ENCODE results near the gene PYGL. TPM values are rescaled to one million over a fixed set of nuclear protein-coding genes. Genes with fewer than 3 reads are reported as not detected.

PYGL gene
- total RNA-seq, 2 experiments from 2014 or later: 1.6 to 1.7 TPM

DNA sequence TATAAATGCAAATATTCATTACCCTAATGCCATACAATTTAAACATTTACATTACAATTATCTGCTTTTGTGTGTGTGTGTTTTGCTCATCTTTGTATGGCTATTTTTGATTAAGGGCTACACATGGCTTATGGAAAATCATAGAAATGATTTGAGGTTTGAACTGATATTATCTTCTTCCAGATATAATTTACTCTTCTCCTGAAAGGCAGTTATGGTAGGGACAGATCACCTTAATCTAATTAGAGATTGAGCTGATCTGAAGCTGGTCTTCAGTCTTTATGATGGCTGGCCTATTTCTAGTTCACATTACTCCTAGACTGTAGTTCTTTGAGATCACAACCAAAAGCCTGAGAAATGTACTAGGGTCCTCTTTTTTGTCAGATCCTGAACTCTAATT, 56.8 kb downstream of the PYGL start:
- no peaks in the 10 kb centered on the region for H3K4me1 Mint-ChIP-seq (ENCODE audit: low read depth)
- POLR2A ChIA-PET: interaction anchor here (0.7 kb wide), 1 partner anchor 570 kb away, joined by 3 read pairs; no protein-coding TSS in a partner anchor

DNA sequence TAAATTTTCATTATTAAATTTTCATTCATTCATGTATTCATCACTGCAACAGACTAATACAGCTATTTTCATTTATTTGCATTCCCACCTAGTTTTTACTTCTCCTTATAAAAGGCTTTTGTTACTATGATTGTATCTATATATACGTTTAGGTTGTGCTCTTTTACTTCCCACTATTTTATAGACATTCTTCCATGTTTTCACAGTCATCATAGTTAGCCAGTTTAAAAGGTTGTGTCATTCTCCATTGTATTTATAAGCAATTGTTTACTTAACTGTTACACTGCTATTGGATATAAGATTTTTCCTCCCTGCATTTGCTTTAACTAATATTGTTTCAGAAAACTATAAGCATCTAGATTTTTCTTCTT, 60.5 kb downstream of the PYGL start:
- Mint-ChIP-seq H3K27ac (no peak overlapping the region), H3K4me1 (ENCODE audit: low read depth) (no peaks in the 10 kb centered on the region), H3K4me3 (no peak overlapping the region), H3K36me3 (ENCODE audit: low read depth) (no peaks in the 10 kb centered on the region), H3K27me3 (peaks cover 30% of the 10 kb centered on the region), H3K9me3 (no peaks in the 10 kb centered on the region)
- ChIA-PET POLR2A (no interaction called here), CTCF (interaction anchor here (1.4 to 1.8 kb wide), 3 partner anchors 23 to 106 kb away, joined by 3 to 5 read pairs (median 4); no protein-coding TSS in a partner anchor)
- intact Hi-C loops (cut with micrococcal nuclease): no loop called here
- DNase-seq (no peak), ATAC-seq (no peak)
- TF ChIP-seq, protein P1, sequence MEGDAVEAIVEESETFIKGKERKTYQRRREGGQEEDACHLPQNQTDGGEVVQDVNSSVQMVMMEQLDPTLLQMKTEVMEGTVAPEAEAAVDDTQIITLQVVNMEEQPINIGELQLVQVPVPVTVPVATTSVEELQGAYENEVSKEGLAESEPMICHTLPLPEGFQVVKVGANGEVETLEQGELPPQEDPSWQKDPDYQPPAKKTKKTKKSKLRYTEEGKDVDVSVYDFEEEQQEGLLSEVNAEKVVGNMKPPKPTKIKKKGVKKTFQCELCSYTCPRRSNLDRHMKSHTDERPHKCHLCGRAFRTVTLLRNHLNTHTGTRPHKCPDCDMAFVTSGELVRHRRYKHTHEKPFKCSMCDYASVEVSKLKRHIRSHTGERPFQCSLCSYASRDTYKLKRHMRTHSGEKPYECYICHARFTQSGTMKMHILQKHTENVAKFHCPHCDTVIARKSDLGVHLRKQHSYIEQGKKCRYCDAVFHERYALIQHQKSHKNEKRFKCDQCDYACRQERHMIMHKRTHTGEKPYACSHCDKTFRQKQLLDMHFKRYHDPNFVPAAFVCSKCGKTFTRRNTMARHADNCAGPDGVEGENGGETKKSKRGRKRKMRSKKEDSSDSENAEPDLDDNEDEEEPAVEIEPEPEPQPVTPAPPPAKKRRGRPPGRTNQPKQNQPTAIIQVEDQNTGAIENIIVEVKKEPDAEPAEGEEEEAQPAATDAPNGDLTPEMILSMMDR (IDR thresholded peaks at IDR 0.05): no peak

More for the DNA sequence above, 56.8 kb downstream of the PYGL start:
- Mint-ChIP-seq H3K9me3 (no peaks in the 10 kb centered on the region), H3K36me3 (ENCODE audit: low read depth) (no peaks in the 10 kb centered on the region), H3K27ac (no peak overlapping the region), H3K4me3 (no peak overlapping the region), H3K27me3 (peaks cover 21% of the 10 kb centered on the region)
- CTCF ChIA-PET: no interaction called here
- DNase-seq (no peak), ATAC-seq (no peak)
- intact Hi-C loops (cut with micrococcal nuclease): no loop called here
- TF ChIP-seq, protein P1 (IDR thresholded peaks at IDR 0.05): no peak

DNA sequence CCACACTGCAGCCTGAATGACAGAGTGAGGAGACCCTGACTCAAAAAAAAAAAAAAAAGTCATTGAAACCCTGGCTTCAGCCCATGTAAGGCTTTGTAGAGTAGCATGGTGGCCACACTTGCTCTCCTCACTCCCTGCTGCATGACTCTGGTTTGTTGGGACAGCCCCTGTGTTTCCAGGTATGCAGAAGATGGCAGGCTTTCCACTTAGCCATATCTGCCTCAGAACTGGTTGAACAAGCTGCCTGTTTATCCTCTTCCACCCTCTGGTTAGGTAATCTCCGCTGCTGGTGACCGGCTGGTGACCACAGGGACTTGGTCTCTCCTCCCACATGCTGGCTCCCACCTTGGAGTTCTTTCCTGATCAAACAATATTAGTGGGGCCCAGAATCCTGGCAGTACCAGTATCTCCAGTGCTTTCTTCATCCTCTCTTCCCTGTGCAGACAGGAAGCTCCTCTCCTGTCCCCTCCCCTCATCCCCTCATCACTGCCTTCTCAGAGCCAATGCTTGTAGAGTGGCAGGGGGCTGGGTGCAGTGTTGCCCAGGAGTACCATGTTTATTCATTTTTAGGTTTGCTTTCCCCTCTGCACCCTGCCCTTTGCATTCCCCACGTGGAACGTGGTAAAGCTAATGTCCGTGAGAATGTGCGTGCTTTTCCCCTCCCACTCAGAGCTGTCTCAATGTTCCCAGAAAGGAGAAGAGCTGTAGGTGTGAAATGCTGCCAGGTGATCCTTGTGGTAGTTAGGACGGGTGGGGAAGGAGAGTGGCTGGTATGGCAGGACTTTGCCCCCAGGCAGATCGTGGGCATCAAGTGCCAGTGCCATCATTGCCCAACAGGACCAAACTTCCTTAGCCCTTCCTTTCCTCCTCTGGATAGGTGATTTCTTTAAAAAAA, 61.1 kb downstream of the PYGL start:
- ATAC-seq: peak; percentile 24
- TF ChIP-seq, protein P1 (IDR thresholded peaks at IDR 0.05): no peak
- Mint-ChIP-seq H3K27me3 (peaks cover 32% of the 10 kb centered on the region), H3K9me3 (no peaks in the 10 kb centered on the region), H3K4me1 (ENCODE audit: low read depth) (no peaks in the 10 kb centered on the region), H3K27ac (no peak overlapping the region), H3K4me3 (no peak overlapping the region), H3K36me3 (ENCODE audit: low read depth) (no peaks in the 10 kb centered on the region)
- intact Hi-C loops (cut with micrococcal nuclease): no loop called here
- ChIA-PET POLR2A (no interaction called here), CTCF (interaction anchor here (1.8 kb wide), 1 partner anchor 23 kb away, joined by 5 read pairs; no protein-coding TSS in a partner anchor)
- peak; percentile 12 for DNase-seq

DNA sequence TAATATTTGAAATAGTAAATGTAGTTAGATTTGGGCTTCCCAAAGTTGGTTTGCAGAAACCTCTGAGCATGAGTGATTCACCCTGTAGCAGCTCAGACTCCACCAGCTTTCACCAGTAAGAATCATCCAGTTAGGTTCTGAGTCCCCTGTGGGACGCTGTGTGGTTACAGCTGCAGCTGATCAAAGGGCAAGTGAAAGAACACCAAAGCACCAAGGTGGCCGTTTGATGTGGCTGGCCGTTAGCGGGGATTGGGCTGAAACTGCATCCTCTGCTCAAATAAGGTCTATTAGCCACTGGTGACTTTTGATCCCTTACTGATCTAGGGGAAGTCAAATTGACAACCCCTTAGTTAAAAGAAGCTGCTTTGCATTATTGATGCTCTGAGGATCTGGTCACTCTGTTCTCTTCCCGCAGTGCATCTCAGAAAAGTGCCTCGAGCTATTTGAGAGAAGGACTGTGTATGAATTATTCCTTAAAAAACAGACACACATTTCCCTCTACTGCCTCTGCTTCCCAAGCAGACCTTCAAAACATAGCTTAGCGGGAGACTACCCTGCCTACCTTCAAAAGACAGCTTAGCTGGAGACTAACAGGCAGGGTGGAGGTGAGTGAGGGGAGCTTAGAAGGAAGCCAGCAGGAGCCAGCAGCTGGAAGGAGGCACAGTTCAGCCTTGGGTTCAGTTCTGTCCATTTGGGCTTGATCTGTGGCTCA, 68.8 kb downstream of the PYGL start:
- peak; percentile 93 for DNase-seq
- peak; percentile 96 for ATAC-seq
- Mint-ChIP-seq H3K9me3 (no peaks in the 10 kb centered on the region), H3K4me1 (ENCODE audit: low read depth) (peaks cover 42% of the 10 kb centered on the region), H3K27ac (no peak overlapping the region), H3K36me3 (ENCODE audit: low read depth) (no peaks in the 10 kb centered on the region), H3K27me3 (peaks cover 66% of the 10 kb centered on the region), H3K4me3 (no peak overlapping the region)
- TF ChIP-seq, protein P1 (IDR thresholded peaks at IDR 0.05): no peak
- ChIA-PET POLR2A (interaction anchor here (1.0 to 1.5 kb wide), 3 partner anchors 15 to 207 kb away, joined by 3 to 4 read pairs (median 3); partner anchors contain the start of genes NIN and SAV1), CTCF (interaction anchor here (1.3 kb wide), 1 partner anchor 15 kb away, joined by 3 read pairs; no protein-coding TSS in a partner anchor)
- intact Hi-C loops (cut with micrococcal nuclease): no loop called here

All from activated CD8-positive, alpha-beta T cell treated with anti-CD3 and anti-CD28 coated beads for 36 hours (primary cell).